Activated T-cell treated with anti-CD3 and anti-CD28 coated beads, Interleukin-2, amount 50 U/mL, for 72 hours (primary cell): ENCODE results near the gene CDKAL1. TPM values are rescaled to one million over a fixed set of nuclear protein-coding genes. Genes with fewer than 3 reads are reported as not detected.

Source experiments
- ATAC-seq, 2 donors: fragments of 150-1000 bp; cut with Tn5 transposase; replicated peaks in 1 of 2; 2 replicates each; pipeline ENCODE4 v1.10.0; 2021; ENCODE audit warnings: moderate library complexity in 2 of 2, mild to moderate bottlenecking in 1 of 2
- DNase-seq, 2 donors: peaks; one replicate each; pipeline ENCODE4 v3.0.0; 2021 to 2022; ENCODE audit warnings: mixed read lengths in 1 of 2
- H3K27ac Mint-ChIP-seq: one replicate; pipeline ENCODE4 v1.8.0; 2022; ENCODE audit warnings: mild to moderate bottlenecking, moderate library complexity, mixed read lengths
- H3K27me3 Mint-ChIP-seq: one replicate; pipeline ENCODE4 v1.8.0; 2022; ENCODE audit warnings: low read depth, mixed read lengths
- H3K36me3 Mint-ChIP-seq, 2 donors: one replicate each; pipeline ENCODE4 v1.8.0; 2022; ENCODE audit warnings: mixed read lengths in 2 of 2, mild to moderate bottlenecking in 1 of 2; ENCODE audit not compliant: insufficient read depth in 2 of 2
- H3K4me1 Mint-ChIP-seq: one replicate; pipeline ENCODE4 v1.8.0; 2022; ENCODE audit warnings: low read depth, mixed read lengths
- H3K4me3 Mint-ChIP-seq, 2 donors: one replicate each; pipeline ENCODE4 v1.8.0; 2022; ENCODE audit warnings: mild to moderate bottlenecking in 2 of 2, mixed read lengths in 2 of 2, moderate library complexity in 2 of 2
- H3K9me3 Mint-ChIP-seq, 2 donors: one replicate each; pipeline ENCODE4 v1.8.0; 2022; ENCODE audit warnings: mixed read lengths in 2 of 2
- total RNA-seq, 2 donors: library from RNA; stranded (reverse); gene quantifications; one replicate each; pipeline ENCODE4 v1.2.3, GENCODE V29; 2022

CDKAL1 gene
- total RNA-seq, 2 donors from 2014 or later, result 25.9 to 29.8 TPM

DNA sequence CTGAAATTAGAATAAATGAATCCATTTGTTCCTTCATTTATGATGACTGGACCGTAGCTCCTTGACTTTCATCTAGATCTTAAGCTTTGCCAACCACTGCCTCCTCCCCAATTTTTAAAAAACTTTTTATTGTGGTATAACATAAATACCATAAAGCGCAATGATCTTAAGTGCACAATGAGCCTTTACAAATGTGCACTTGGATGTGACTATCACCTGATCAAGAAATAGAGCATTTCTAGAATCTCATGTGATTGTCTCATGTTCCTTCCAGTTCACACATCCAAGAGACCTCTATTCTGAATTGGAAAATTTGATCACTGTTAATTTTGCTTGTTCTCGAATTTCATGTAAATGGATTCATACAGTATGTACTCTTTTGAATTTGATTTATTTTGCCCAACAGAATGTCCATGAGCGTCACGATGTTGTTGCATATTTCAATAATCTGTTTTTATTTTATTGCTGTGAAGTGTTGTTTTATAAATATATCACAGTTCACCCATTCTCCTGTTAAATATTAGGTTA is 442.2 kb downstream of the CDKAL1 start:
- no peak for DNase-seq
- Mint-ChIP-seq H3K4me3 (no peak overlapping the region), H3K27me3 (no peaks in the 10 kb centered on the region), H3K9me3 (peaks cover 0 to 1% of the 10 kb centered on the region in 2 donors), H3K36me3 (peaks cover 2 to 3% of the 10 kb centered on the region in 2 donors), H3K4me1 (peaks cover 12% of the 10 kb centered on the region), H3K27ac (no peak overlapping the region)
- no peak for ATAC-seq

DNA sequence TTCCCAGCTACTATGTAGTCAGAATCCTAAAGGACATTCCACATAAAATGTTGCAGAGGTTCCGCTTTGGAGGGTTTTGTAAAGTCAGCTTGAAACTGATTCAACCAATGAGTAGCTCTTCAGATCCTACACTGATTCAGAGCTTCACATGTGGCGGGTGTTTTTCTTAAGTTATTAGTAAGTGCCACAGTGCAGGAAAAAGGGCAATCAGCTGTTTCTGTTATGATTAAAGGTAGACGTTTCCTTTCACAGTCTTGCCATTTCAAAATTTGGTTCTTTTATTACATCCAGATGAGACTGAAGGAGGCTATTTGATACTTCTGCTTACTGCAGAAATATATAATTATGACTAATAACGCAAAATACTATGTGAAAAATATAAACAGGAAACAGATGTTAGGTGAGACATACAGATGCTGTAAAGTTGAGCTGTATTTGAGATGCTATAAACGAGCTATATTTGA is 443.9 kb downstream of the CDKAL1 start:
- H3K4me1 Mint-ChIP-seq, result peaks cover 12% of the 10 kb centered on the region
- H3K27me3 Mint-ChIP-seq, result no peaks in the 10 kb centered on the region
- peak overlapping the region; percentile 70 for H3K27ac Mint-ChIP-seq
- ATAC-seq, result peak; percentile 72 to 97
- peak overlapping the region in 1 of 2 donors; percentile 36 for H3K4me3 Mint-ChIP-seq
- peaks cover 0 to under 1% of the 10 kb centered on the region in 2 donors for H3K9me3 Mint-ChIP-seq
- DNase-seq, result peak in 1 of 2 donors; percentile 11
- peaks cover 2 to 3% of the 10 kb centered on the region in 2 donors for H3K36me3 Mint-ChIP-seq

DNA sequence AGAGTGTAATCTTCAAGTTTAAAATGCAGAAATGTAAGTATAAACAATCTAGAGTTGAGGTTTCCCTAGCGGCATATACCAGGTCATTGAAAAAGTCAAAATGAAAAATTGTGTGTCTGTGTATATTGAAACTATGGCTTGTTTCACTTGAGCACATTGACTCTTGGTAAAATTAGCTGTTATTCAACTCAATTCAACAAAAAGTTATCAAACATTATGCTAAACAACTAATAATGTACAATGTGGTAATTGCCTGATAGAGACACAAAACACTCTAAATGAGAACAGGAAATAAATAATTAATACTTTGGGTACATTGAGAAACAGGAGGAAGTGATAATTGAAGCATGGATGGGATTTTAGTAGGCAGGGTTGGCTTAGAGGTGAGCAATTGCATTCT is 444.8 kb downstream of the CDKAL1 start:
- H3K4me3 Mint-ChIP-seq, result no peak overlapping the region
- peaks cover 12% of the 10 kb centered on the region for H3K4me1 Mint-ChIP-seq
- no peaks in the 10 kb centered on the region for H3K27me3 Mint-ChIP-seq

DNA sequence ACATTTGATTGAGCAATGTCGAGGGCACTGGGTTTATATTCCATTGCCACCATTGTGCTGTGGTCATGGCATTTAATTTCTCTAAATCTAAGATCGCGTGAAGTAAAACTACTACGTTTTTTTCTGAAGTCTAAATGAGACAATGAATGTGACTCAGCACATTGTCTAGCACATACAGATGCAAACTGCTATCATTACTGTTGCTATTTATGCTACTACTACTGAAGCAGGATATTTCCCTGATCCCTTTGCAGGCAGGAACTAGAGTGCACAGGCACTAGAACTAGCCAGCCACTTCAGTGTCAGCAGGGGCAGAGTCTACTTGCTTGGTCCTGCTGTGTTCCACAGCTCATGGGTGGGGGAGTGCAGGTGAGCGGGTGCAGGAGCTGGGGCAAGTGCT is 449.7 kb downstream of the CDKAL1 start:
- H3K27me3 Mint-ChIP-seq, result no peaks in the 10 kb centered on the region
- DNase-seq (no peak), ATAC-seq (no peak)
- no peak overlapping the region for H3K4me3 Mint-ChIP-seq
- no peak overlapping the region for H3K27ac Mint-ChIP-seq
- peaks cover 3 to 5% of the 10 kb centered on the region in 2 donors for H3K9me3 Mint-ChIP-seq
- H3K4me1 Mint-ChIP-seq, result peaks cover 2% of the 10 kb centered on the region
- H3K36me3 Mint-ChIP-seq, result peaks cover 6 to 7% of the 10 kb centered on the region in 2 donors

More for the DNA sequence above, 444.8 kb downstream of the CDKAL1 start:
- no peak for DNase-seq
- ATAC-seq, result no peak
- peaks cover 0 to 2% of the 10 kb centered on the region in 2 donors for H3K9me3 Mint-ChIP-seq
- H3K27ac Mint-ChIP-seq, result peak overlapping the region; percentile 72
- H3K36me3 Mint-ChIP-seq, result peaks cover 3% of the 10 kb centered on the region in 2 donors

DNA sequence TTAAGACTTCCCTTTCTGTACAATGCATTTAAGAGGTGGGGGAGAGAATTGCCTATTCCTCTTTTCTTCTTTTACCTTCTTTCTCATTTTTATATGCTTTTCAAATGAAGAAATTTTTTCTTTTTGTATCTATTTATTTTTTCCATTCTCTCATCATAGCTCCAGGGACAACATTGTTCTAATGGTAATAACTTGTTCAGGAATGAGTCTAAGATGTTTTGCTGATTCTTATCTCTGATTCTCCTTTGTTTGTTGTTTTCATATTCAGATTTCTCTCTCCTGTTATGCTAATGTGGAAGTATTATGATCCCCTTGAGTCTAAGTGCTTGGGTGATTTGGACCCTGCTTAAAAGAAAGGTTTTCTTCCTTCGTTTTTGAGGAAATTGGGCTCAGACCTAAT is 451.6 kb downstream of the CDKAL1 start:
- Mint-ChIP-seq H3K27me3 (no peaks in the 10 kb centered on the region), H3K36me3 (peaks cover 6% of the 10 kb centered on the region in 2 donors), H3K27ac (no peak overlapping the region), H3K4me1 (no peaks in the 10 kb centered on the region), H3K9me3 (peaks cover 5% of the 10 kb centered on the region in 2 donors), H3K4me3 (no peak overlapping the region)
- ATAC-seq (no peak), DNase-seq (no peak)

DNA sequence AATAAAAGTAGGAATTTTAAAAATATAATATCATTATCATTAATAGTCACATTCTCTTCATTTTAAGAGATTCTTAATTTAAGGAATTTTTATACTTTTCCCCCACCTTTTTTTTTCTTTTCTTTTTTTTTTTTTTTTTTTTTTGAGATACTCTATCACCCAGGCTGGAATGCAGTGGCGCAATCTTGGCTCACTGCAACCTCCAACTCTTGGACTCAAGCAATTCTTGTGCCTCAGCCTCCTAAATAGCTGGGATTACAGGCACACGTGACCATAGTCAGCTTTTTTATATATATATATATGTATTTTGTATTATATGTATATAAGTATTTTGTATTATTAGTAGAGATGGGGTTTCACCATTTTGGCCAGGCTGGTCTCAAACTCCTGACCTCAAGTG is 457.7 kb downstream of the CDKAL1 start:
- ATAC-seq, result no peak
- H3K36me3 Mint-ChIP-seq, result peaks cover 4 to 6% of the 10 kb centered on the region in 2 donors
- no peaks in the 10 kb centered on the region for H3K4me1 Mint-ChIP-seq
- no peak overlapping the region for H3K4me3 Mint-ChIP-seq
- no peak overlapping the region for H3K27ac Mint-ChIP-seq
- no peak for DNase-seq
- no peaks in the 10 kb centered on the region for H3K27me3 Mint-ChIP-seq
- peaks cover 1 to 7% of the 10 kb centered on the region in 2 donors for H3K9me3 Mint-ChIP-seq

DNA sequence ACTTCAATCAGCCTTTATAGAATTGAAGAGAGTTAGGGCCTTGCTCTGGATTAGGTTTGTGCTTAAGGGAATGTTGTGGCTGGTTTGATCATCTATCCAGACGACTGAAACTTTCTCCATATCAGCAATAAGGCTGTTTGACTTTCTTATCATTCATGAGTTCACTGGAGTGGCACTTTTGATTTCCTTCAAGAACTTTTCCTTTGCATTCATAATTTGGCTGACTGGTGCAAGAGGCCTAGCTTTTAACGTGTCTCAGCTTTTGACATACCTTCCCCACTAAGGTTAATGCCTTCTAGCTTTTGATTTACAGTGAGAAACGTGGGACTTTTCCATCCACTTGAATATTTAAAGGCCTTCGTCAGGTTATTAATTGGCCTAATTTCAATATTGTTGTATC is 461.8 kb downstream of the CDKAL1 start:
- no peak overlapping the region for H3K27ac Mint-ChIP-seq
- no peaks in the 10 kb centered on the region for H3K4me1 Mint-ChIP-seq
- no peaks in the 10 kb centered on the region for H3K27me3 Mint-ChIP-seq
- no peak for ATAC-seq
- H3K9me3 Mint-ChIP-seq, result peaks cover under 1 to 2% of the 10 kb centered on the region in 2 donors
- no peak overlapping the region for H3K4me3 Mint-ChIP-seq
- DNase-seq, result no peak
- peaks cover 2 to 9% of the 10 kb centered on the region in 2 donors for H3K36me3 Mint-ChIP-seq

DNA sequence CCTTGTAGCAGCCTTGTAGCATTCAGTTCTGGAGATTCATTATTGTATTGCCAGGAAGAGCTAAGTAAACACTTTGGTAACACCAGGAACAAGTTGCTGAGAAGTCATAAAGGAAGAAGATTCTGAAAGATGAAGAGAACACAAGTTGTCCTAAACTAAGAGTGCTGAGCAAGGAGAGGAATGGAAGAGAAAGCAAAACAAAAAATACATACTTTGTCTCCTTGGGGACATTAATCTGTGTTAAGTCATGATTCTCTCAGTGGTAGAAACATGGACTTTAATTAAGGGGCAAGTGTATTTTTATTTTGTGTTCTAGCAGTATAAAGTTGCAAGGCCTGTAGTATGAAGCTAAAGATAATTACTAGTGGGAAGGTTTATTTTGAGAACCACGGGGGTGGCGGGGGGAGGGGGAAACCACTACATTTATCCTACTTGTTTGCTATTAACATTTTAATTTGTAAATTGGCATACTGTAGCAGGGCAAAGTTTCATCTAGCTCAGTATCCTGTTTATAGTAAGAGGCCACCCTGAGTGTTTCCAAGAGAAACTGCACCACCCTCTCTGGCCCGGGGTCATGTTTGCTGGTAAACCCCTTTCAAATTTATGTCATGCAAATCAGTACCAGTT is 463.0 kb downstream of the CDKAL1 start:
- Mint-ChIP-seq H3K27ac (peak overlapping the region; percentile 55), H3K4me1 (no peaks in the 10 kb centered on the region), H3K9me3 (peaks cover 0 to 2% of the 10 kb centered on the region in 2 donors), H3K36me3 (peaks cover 9 to 13% of the 10 kb centered on the region in 2 donors), H3K27me3 (no peaks in the 10 kb centered on the region), H3K4me3 (no peak overlapping the region)
- no peak for ATAC-seq
- no peak for DNase-seq

DNA sequence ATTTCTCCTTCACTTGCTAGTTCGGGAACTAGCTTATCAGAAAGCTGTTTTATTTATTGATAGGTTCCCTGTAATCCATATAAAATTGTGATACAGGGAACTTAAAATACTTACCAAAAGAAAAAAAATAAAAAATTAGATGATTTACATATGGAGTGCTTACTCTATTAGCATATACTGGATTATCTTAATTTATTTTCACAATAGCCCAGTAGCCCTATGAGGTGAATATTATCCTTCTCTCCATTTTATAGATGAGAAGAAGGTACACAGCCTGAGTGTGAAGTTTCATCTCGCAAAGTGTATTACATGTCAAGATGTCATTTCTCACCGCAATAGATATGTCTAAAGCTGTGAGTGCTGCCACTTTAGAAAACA is 463.5 kb downstream of the CDKAL1 start:
- peaks cover 0 to 2% of the 10 kb centered on the region in 2 donors for H3K9me3 Mint-ChIP-seq
- no peaks in the 10 kb centered on the region for H3K27me3 Mint-ChIP-seq
- H3K4me3 Mint-ChIP-seq, result no peak overlapping the region
- DNase-seq, result no peak
- no peak for ATAC-seq
- no peaks in the 10 kb centered on the region for H3K4me1 Mint-ChIP-seq
- peaks cover 9 to 13% of the 10 kb centered on the region in 2 donors for H3K36me3 Mint-ChIP-seq
- no peak overlapping the region for H3K27ac Mint-ChIP-seq

DNA sequence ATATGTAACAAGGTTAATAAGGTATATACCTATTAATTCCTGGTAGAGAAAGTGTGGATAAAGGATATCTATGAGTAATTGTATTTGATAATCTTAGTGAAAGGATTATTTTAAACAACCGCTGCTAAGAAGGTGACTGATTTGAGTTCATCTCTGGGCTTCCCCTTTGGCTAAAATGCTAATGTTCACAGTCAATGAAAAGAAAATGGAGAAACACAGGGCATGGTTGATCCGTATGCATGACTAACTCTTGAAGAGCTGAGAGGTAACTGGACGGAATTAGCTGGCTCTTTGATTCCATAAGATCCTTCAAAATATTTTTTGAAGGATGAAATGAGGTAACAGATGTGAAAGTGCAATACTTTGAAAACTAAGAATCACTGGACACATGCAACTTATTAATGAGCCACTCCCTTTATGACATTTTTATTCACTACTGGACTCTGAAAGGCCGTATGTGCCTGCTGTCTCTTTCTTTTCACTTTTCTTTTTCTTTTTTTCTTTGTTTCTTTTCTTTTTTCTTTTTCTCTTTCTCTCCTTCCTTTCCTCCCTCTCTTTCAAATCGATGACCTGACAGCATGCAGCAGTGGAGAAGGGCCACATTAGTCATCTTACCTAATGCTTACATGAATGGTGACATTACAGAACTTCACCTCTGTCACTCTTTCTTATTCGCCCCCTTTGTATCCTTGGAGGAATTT is 464.6 kb downstream of the CDKAL1 start:
- no peaks in the 10 kb centered on the region for H3K27me3 Mint-ChIP-seq
- peaks cover 12 to 13% of the 10 kb centered on the region in 2 donors for H3K36me3 Mint-ChIP-seq
- H3K4me3 Mint-ChIP-seq, result no peak overlapping the region
- ATAC-seq, result no peak
- H3K4me1 Mint-ChIP-seq, result peaks cover 5% of the 10 kb centered on the region
- H3K9me3 Mint-ChIP-seq, result peaks cover 0 to 2% of the 10 kb centered on the region in 2 donors
- no peak overlapping the region for H3K27ac Mint-ChIP-seq
- no peak for DNase-seq

DNA sequence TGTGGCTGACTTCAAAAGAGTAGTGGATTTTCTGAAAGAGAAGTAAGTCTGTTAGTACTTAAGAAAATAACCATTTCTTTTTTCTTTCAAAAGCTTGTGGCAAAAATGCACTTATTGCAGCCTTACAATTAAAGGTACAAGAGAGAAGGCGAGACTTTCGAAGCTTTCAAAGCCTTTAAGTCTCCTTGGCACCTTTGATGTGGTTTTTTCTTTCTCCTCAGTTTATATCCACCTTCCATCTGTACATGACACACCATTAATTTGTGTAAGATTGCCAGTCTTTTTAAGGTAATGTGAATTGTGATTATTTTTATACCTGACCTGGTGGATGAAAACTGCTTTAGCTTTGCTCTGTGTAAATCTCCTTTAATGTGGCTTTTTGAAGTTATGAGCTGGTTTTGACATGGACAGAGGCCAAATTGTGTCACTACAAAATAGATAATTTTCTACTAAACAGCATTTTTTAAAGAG is 466.1 kb downstream of the CDKAL1 start:
- no peaks in the 10 kb centered on the region for H3K27me3 Mint-ChIP-seq

DNA sequence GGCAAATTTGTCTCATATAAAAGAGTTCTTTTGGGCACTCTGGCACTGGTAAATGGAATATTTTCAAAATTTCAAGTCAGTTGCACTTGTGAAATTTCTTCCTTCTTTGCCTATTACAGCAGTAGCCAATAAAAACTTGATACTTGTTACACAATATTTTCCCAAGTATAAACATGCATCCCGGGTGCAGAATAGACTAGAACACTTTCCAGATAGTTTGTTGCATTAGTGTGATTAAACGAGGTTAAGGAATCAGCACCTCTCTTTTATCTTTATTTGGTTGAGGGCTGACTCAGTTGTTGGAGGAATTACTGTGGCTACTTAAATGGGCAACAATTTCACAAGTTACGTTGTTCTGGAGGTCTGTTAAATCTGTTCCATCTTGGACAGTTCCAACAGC is 467.5 kb downstream of the CDKAL1 start:
- peaks cover 8% of the 10 kb centered on the region for H3K4me1 Mint-ChIP-seq
- H3K27me3 Mint-ChIP-seq, result no peaks in the 10 kb centered on the region
- H3K27ac Mint-ChIP-seq, result no peak overlapping the region
- DNase-seq (no peak), ATAC-seq (no peak)
- no peak overlapping the region for H3K4me3 Mint-ChIP-seq
- peaks cover 0 to 1% of the 10 kb centered on the region in 2 donors for H3K9me3 Mint-ChIP-seq
- peaks cover 10 to 12% of the 10 kb centered on the region in 2 donors for H3K36me3 Mint-ChIP-seq

More for the DNA sequence above, 466.1 kb downstream of the CDKAL1 start:
- Mint-ChIP-seq H3K4me1 (peaks cover 8% of the 10 kb centered on the region), H3K27ac (no peak overlapping the region), H3K36me3 (peaks cover 10 to 11% of the 10 kb centered on the region in 2 donors), H3K4me3 (no peak overlapping the region), H3K9me3 (no peaks in the 10 kb centered on the region)
- ATAC-seq, result no peak
- DNase-seq, result no peak
